Measurements from ENCODE around the gene DNAI2.

DNAI2 gene

DNA sequence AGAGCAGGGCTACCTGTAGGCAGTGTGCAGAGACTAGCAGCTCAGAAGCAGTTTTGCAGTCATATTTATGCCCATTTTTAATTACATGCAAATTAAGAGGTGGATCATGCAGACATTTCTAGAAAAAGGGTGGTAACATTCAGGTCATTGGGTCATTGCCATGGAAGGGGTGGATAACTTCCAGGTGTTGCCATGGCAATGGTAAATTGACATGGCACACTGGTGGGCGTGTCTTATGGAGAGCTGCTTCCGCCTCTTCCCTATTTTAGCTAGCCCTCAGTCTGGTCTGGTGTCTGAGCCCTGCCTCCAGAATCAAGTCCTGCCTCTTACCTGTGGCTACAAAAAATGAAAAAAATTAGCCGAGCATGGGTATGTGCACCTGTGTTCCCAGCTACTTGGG lies 2.8 kb upstream of the DNAI2 start:
- Histone ChIP-seq H3K79me2 (ENCODE audit: insufficient read depth, low read length) (no peaks in the 10 kb centered on the region), H4K20me1 (ENCODE audit: insufficient read depth, low read length) (no peaks in the 10 kb centered on the region), H3K27me3 (ENCODE audit: insufficient read depth, low read length, poor library complexity) (peaks cover 16% of the 10 kb centered on the region), H2AFZ (ENCODE audit: low read depth, low read length) (no peak overlapping the region), H3K36me3 (ENCODE audit: insufficient read depth, low read length) (no peaks in the 10 kb centered on the region), H3K27ac (ENCODE audit: low read length) (no peak overlapping the region), H3K4me1 (ENCODE audit: insufficient read depth, low read length) (no peaks in the 10 kb centered on the region), H3K4me3 (ENCODE audit: low read depth in 1 of 2, low read length in 2 of 2) (no peak overlapping the region), H3K9ac (ENCODE audit: low read depth, low read length) (no peak overlapping the region), H3K4me2 (ENCODE audit: insufficient read depth, low read length) (no peak overlapping the region), H3K9me3 (ENCODE audit: insufficient read depth, low read length, severe bottlenecking) (no peaks in the 10 kb centered on the region)
- DNase-seq (no peak), ATAC-seq (ENCODE audit: insufficient read depth, low read depth) (no peak)
- no peak for TF ChIP-seq EZH2 (IDR thresholded peaks at IDR 0.05; ENCODE audit: borderline replicate concordance, low read depth, low read length, severe bottlenecking)
- TF ChIP-seq, protein P1, sequence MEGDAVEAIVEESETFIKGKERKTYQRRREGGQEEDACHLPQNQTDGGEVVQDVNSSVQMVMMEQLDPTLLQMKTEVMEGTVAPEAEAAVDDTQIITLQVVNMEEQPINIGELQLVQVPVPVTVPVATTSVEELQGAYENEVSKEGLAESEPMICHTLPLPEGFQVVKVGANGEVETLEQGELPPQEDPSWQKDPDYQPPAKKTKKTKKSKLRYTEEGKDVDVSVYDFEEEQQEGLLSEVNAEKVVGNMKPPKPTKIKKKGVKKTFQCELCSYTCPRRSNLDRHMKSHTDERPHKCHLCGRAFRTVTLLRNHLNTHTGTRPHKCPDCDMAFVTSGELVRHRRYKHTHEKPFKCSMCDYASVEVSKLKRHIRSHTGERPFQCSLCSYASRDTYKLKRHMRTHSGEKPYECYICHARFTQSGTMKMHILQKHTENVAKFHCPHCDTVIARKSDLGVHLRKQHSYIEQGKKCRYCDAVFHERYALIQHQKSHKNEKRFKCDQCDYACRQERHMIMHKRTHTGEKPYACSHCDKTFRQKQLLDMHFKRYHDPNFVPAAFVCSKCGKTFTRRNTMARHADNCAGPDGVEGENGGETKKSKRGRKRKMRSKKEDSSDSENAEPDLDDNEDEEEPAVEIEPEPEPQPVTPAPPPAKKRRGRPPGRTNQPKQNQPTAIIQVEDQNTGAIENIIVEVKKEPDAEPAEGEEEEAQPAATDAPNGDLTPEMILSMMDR (IDR thresholded peaks at IDR 0.05; ENCODE audit: borderline replicate concordance, extremely low read depth, low read length, poor library complexity, severe bottlenecking): no peak

DNA sequence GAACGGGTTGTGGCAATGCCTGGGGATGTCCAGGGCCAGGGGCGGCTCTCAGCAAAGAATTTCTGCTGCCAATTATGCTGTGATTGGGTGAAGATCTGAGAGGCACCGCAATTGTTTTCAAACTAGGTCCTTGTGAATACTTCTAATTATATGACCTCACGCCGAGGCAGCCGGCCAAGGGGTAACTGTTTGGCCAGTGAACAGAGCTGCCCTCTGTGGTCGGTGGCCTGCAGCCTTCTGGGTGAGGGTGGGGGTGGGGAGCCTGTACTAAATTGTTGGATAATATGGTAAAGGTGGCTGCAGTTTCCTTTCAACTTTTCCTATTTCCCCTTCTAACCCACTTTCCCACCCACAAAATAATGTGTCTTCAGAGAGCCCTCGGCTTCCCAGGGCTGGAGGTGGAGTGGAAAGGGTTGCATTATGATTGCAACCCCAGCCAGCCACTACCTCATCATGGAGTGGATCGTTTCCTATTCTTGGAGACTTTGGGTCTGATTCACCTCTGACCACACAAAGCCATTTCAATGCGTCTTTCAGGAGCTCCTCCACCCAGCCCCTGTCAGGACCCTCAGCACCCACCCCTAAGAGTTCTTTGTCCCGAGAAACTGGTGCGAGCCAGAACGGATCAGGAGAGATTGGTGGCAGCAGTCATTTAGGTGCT lies 2.0 kb upstream of the DNAI2 start:
- H3K4me3 ChIP-seq (ENCODE audit: low read depth in 1 of 2, low read length in 2 of 2): no peak overlapping the region
- H3K4me1 ChIP-seq (ENCODE audit: insufficient read depth, low read length): no peaks in the 10 kb centered on the region
- no peak overlapping the region for H3K4me2 ChIP-seq (ENCODE audit: insufficient read depth, low read length)
- H3K79me2 ChIP-seq (ENCODE audit: insufficient read depth, low read length): no peaks in the 10 kb centered on the region
- peaks cover 16% of the 10 kb centered on the region for H3K27me3 ChIP-seq (ENCODE audit: insufficient read depth, low read length, poor library complexity)
- H3K9ac ChIP-seq (ENCODE audit: low read depth, low read length): no peak overlapping the region
- TF ChIP-seq, protein P1 (IDR thresholded peaks at IDR 0.05; ENCODE audit: borderline replicate concordance, extremely low read depth, low read length, poor library complexity, severe bottlenecking): no peak
- TF ChIP-seq EZH2 (IDR thresholded peaks at IDR 0.05; ENCODE audit: borderline replicate concordance, low read depth, low read length, severe bottlenecking): no peak
- ATAC-seq (ENCODE audit: insufficient read depth, low read depth): no peak
- no peak overlapping the region for H3K27ac ChIP-seq (ENCODE audit: low read length)
- no peaks in the 10 kb centered on the region for H3K9me3 ChIP-seq (ENCODE audit: insufficient read depth, low read length, severe bottlenecking)
- H2AFZ ChIP-seq (ENCODE audit: low read depth, low read length): no peak overlapping the region
- H4K20me1 ChIP-seq (ENCODE audit: insufficient read depth, low read length): no peaks in the 10 kb centered on the region
- no peak for DNase-seq
- no peaks in the 10 kb centered on the region for H3K36me3 ChIP-seq (ENCODE audit: insufficient read depth, low read length)

DNA sequence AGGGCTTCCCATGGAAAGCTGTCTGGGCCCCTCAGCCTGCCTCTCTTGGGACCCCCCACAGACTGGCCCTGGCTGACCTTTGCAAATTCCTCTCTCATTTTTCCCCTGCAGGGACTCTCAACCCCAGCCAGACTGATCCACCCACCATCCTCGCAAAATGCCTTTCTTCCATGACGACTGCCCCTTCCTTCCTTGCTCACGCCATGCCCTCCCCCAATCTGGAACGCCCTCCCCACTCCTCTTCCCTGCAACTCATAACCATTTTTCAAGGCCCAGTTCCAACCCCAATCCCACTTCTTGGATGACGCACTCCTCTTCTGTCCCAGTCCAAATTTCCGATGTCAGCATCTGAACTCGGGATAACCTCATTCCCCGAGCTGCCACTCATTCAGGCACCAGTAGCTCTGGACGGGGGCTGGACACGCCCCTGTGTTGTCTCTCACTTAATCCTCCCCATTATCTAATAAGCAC lies 1.3 kb upstream of the DNAI2 start:
- H3K27me3 ChIP-seq (ENCODE audit: insufficient read depth, low read length, poor library complexity): peaks cover 16% of the 10 kb centered on the region
- H3K4me1 ChIP-seq (ENCODE audit: insufficient read depth, low read length): no peaks in the 10 kb centered on the region
- H3K9me3 ChIP-seq (ENCODE audit: insufficient read depth, low read length, severe bottlenecking): no peaks in the 10 kb centered on the region
- ATAC-seq (ENCODE audit: insufficient read depth, low read depth) (no peak), DNase-seq (no peak)
- H4K20me1 ChIP-seq (ENCODE audit: insufficient read depth, low read length): no peaks in the 10 kb centered on the region
- H2AFZ ChIP-seq (ENCODE audit: low read depth, low read length): no peak overlapping the region
- H3K4me2 ChIP-seq (ENCODE audit: insufficient read depth, low read length): no peak overlapping the region
- no peak overlapping the region for H3K27ac ChIP-seq (ENCODE audit: low read length)
- no peaks in the 10 kb centered on the region for H3K79me2 ChIP-seq (ENCODE audit: insufficient read depth, low read length)
- no peak overlapping the region for H3K9ac ChIP-seq (ENCODE audit: low read depth, low read length)
- no peak for TF ChIP-seq EZH2 (IDR thresholded peaks at IDR 0.05; ENCODE audit: borderline replicate concordance, low read depth, low read length, severe bottlenecking)
- TF ChIP-seq, protein P1 (IDR thresholded peaks at IDR 0.05; ENCODE audit: borderline replicate concordance, extremely low read depth, low read length, poor library complexity, severe bottlenecking): no peak
- no peak overlapping the region for H3K4me3 ChIP-seq (ENCODE audit: low read depth in 1 of 2, low read length in 2 of 2)
- H3K36me3 ChIP-seq (ENCODE audit: insufficient read depth, low read length): no peaks in the 10 kb centered on the region

Data from DND-41 (cell line).